Mammary epithelial cell (primary cell): Measurements from ENCODE around the gene NBPF19.
"Not testable (repeated sequence)": the region's sequence is repeated elsewhere in the genome, so short reads cannot be mapped to it uniquely, and the experiment has no call there.

Experiments used
- EZH2 ChIP-seq: IDR thresholded peaks from 2 replicates; pipeline ENCODE4 v1.6.1; 2012; ENCODE audit warnings: low read length, inconsistent platforms, borderline replicate concordance
- TF ChIP-seq, protein P1 (sequence below), 2 donors: IDR thresholded peaks in 1 of 2; conservative IDR thresholded peaks in 1 of 2; 2 replicates each; pipeline ENCODE4 v1.5.1; 2011 to 2012; ENCODE audit warnings: inconsistent platforms in 2 of 2, low read length in 2 of 2, mild to moderate bottlenecking in 2 of 2, control low read depth in 1 of 2, low read depth in 1 of 2; ENCODE audit not compliant: insufficient read depth in 1 of 2; ENCODE audit errors: extremely low read depth in 1 of 2

DNA sequence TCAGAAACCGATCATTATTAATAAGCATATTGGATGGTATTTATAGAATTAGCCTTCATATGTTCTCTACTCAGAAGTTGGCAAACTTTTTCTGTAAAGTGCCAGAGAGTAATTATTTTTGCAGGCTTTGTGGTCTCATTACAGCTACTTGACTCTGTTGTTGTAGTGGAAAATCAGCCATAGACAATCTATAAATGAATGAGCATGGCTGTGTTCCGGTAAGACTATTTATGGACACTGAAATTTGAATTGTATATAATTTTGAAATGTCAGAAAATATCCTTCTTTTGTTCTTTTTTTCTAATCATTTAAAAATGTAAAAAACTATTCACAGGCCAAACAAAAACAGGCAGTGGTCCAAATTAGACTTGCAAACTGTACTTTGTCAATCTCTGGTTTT, 22.6 kb upstream of the NBPF19 start:
- not testable (repeated sequence) for TF ChIP-seq EZH2
- TF ChIP-seq, protein P1, sequence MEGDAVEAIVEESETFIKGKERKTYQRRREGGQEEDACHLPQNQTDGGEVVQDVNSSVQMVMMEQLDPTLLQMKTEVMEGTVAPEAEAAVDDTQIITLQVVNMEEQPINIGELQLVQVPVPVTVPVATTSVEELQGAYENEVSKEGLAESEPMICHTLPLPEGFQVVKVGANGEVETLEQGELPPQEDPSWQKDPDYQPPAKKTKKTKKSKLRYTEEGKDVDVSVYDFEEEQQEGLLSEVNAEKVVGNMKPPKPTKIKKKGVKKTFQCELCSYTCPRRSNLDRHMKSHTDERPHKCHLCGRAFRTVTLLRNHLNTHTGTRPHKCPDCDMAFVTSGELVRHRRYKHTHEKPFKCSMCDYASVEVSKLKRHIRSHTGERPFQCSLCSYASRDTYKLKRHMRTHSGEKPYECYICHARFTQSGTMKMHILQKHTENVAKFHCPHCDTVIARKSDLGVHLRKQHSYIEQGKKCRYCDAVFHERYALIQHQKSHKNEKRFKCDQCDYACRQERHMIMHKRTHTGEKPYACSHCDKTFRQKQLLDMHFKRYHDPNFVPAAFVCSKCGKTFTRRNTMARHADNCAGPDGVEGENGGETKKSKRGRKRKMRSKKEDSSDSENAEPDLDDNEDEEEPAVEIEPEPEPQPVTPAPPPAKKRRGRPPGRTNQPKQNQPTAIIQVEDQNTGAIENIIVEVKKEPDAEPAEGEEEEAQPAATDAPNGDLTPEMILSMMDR (conservative IDR thresholded peaks at IDR 0.05 in 1 of 2, IDR thresholded peaks at IDR 0.05 in 1 of 2; ENCODE audit: extremely low read depth in 1 of 2, insufficient read depth in 1 of 2, low read depth in 1 of 2, low read length in 2 of 2), result not testable (repeated sequence)
